OCI-M1 (cell line): ENCODE measurements around the gene MAP3K8.
"Not testable (repeated sequence)": the region's sequence is repeated elsewhere in the genome, so short reads cannot be mapped to it uniquely, and the experiment has no call there.

Experiments
- DNase-seq: peaks from one replicate; lab custom pipeline; 2025; lab: John Stamatoyannopoulos, UW

Gene MAP3K8

DNA sequence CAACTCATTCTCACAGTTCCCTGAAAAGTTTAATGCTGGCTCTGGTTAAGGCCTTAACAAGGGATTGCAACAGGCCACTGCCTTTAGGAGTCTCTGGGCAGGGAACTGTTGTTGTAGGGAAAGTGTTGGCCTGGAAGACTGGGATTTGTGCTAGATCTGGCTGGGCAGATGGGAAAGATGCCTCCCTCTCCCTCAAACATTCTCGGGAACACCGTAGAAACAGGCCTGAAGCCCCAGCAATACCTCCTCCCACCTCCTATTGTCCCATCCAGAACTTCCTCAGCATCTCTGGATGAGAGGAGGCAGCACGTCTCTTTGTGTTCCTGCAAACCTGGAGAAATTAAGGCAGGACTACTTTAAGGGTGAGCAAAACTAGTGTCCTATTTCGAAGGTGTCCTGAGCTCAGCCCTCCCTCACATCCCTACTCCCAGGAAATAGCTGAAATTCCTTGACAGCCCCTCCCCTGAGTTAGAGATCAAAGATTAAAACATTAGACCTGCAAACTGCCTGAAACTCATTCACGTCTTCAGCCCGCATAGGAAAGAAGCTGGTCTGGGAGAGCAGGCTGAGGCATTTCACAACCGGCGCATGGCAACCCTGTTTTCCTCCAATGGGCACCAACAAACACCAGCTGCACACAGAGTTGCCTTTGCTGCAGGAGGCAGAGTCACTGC lies 10.9 kb upstream of the MAP3K8 start:
- DNase-seq = no peak

- not testable (repeated sequence) for DNase-seq
Measured at GRCh38 chr10:30423655-30424275, 10.2 kb upstream of the MAP3K8 start.

DNA sequence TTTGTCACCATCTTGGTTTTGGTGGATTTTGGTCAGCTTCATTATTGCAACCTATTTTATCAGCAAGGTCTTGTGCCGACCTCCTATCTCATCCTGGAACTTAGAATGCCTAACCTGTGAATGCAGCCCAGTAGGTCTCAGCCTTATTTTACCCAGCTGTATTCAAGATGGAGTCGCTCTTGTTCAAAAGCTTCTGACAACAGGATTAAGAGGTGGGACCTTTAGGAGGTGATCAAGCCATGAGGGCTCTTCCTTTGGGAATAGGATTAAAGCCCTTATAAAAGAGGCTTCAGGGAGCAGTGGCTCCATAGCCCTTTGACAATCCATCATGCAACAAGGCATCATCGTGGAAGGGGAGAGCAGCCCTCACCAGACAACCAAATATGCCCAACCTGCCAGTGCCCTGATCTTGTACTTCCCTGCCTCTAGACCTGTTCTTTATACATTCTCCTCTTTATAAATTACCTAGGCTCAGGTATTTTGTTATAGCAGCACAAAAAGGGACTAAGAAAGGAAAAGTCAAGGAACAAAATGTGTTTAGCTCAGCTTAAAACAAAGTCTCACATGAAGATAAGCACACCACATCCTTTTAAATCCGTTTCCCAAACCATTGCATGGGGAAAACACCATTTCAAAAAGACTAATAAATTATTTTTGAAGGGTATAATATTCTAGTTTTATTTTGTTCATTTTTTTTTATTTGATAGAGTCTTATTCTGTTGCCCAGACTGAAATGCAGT lies 8.5 kb upstream of the MAP3K8 start:
- DNase-seq = no peak

GRCh38 chr10:30430544-30431298 lies 3.3 kb upstream of the MAP3K8 start:
- DNase-seq = no peak

GRCh38 chr10:30431435-30431911 lies 2.5 kb upstream of the MAP3K8 start:
- peak; percentile 69 for DNase-seq

GRCh38 chr10:30432622-30433305 lies 1.2 kb upstream of the MAP3K8 start:
- DNase-seq = no peak

- peak; percentile 82 for DNase-seq
Measured at GRCh38 chr10:30433306-30433729, 666 bp upstream of the MAP3K8 start.

DNA sequence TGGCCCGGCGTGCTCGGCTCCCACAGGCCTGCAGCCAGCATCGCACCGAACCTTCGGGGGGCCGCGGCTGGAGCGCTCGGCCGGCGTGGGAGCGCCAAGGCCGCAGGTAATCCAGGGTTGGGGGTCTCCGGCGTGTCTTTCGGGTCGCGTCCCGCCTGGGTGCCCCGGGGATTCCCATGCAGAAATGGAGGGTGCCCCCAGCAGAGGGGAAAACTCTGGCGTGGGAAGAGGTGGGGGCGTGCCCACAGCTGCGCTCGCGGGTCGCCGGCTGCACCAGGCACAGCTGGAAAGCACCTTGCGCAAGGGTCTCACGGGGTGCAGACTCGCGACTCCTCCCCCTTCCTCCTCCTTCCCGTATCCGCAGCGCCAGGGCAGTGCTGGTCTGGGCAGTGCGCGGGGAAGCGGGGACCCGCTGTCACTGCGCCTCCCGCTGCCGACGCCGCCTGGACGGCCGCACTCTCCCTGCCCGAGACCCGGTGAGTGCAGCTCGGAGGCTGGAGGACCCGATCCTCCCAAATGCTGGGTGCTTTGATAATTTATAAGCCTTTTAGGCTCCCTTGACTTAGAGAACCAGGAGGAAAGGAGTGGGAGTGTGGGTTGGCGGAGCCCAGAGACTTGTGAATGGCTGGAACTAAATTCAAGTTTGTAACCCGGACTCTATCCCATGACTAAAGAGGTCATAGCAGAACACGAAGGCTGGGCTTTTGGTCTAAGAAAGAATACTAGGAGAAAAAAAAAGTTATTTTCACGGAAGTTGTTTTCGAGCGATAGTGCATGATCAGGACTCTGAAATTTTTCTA lies 489 bp downstream of the MAP3K8 start:
- peak; percentile 84 for DNase-seq

- DNase-seq = peak; percentile 81
Measured at GRCh38 chr10:30435073-30435422, 1.1 kb downstream of the MAP3K8 start.

DNA sequence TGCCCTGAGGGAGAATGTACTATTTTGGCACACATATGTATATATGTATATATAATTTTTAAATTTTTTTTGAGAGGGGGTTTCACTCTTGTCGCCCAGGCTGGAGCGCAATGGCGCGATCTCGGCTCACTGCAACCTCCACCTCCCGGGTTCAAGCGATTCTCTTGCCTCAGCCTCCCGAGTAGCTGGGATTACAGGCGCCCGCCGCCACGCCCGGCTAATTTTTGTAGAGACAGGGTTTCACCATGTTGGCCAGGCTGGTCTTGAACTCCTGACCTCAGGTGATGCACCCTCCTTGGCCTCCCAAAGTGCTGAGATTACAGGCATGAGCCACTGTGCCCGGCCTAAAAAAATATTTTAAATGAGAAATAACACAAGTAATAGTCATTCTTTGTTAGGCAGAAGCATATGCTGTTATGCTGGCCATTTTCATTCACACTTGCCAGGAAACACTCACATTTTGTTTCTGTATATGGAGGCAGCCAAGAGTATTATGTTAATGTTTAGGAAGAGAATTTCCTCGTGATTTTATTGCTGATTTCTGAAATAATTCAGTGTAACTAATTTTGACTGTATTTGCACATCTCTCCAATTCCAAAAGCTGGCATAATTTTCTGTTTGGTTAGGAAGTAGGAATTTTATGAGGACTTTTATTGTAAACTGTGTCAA lies 1.6 kb downstream of the MAP3K8 start:
- DNase-seq = peak; percentile 42

GRCh38 chr10:30436191-30436611 lies 2.2 kb downstream of the MAP3K8 start:
- DNase-seq = peak; percentile 94

- peak; percentile 89 for DNase-seq
Measured at GRCh38 chr10:30436671-30437030, 2.7 kb downstream of the MAP3K8 start.

DNA sequence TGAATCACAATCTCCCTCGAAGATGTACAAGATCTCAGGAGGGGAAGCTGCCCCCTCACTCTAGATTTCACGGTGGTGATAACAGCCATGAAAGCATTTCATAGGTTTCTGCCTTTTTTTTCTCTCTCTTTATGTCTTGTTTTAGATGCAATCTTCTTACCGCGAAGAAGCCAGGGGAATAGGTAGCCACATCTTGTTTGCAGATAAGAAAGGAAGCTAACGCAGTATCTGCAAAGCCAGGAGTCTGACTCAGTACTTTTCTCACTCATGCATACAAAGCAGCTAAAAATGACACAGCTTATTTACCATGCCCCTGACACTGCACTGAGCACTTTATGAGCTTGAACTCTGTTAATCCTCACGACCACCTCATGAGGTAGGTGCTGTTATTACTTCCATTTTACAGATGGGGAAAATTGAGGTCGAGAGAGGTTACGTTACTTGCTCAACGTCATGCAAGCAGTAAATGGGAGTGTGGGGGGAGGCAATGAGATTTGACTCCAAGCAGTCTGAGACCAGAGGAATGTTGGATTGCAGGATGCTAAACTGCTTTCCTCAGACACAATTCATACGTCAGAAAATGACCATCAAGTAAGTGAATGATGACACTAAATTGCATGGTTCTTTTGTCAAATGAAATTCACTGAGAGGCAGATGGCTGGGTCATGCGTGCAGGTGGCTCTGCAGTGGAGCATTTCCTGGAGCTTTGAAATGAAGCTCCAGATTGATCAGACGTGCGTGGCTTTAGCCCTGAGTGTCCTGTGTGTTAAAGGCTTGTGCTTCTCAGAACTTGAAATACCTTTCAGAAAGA lies 3.3 kb downstream of the MAP3K8 start:
- DNase-seq = peak; percentile 90

GRCh38 chr10:30438021-30438850 lies 4.3 kb downstream of the MAP3K8 start:
- no peak for DNase-seq

DNA sequence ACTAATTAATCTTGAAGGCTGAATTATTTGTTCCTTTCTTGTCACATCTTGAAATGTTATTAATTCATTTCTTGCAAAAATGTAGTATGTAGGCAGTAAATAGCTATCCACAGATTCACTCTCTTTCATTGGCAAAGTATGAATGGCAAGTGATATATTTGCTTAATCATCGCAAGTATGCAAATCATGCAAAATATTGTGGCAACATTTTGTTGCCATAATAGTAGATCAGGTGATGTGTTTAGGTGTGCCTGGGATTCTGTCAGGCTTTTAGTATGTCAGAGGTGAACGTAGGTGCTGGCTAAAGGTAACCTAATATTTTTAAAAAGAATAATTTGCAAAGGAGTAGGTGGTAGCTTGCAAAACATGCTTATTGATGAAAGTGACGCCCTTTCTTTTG lies 5.9 kb downstream of the MAP3K8 start:
- DNase-seq = no peak

DNA sequence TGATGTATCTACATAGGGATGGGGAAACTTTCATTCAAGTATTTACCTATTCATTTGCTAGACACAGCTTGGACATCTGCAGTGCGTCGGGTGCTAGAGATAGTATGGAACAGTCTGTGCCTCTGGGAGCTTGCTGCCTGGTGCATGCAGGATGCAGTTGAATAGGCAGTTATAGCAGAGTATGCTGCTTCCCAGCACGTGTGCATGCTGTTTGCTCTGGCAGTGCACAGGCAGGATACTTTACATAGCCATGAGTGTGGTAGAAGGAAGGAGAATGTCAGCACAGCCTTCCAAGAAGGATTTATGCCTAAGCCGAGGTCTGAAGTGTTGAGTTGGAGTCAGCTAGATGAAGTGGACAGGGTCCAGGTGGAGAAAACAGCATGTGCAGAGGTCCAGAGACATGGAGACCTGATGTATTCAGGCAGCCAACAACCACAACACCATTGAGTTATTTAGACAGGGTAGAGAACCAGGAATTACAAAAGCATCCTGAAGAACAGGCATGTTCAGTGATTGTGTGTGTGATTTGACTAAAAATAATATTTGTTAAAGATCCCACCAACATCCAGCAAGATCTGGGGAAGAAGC lies 8.1 kb downstream of the MAP3K8 start:
- DNase-seq = no peak

- DNase-seq = no peak
Measured at GRCh38 chr10:30443049-30443448, 9.1 kb downstream of the MAP3K8 start.

DNA sequence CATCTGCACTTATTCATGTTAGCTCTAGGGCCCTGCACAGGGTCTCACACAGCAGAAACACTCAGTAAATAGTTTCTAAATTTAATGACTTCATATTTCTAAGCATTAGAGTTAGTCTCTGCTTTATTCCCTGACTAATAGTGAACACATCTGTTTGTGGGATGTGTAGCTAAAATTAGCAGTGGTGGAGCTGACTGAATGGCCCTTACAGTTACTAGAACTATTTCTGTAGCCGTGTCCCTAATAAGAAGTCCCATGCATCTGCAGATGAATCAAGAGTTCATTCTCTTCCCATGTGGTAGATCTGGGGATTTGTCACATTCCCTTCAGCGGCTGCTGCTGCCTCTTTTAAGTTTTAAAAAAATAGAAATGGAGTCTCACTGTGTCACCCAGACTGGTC lies 11.7 kb downstream of the MAP3K8 start:
- no peak for DNase-seq
